ENCODE data around the gene AUNIP.

AUNIP gene

GRCh38 chr1:25833158-25833557, 26.1 kb downstream of the AUNIP start:
- no peak for DNase-seq

- no peak for DNase-seq
Observed at GRCh38 chr1:25832336-25833037, 26.8 kb downstream of the AUNIP start.

GRCh38 chr1:25831569-25832196, 27.6 kb downstream of the AUNIP start:
- DNase-seq = no peak

- no peak for DNase-seq
Observed at GRCh38 chr1:25829046-25829445, 30.2 kb downstream of the AUNIP start.

GRCh38 chr1:25828491-25828890, 30.8 kb downstream of the AUNIP start:
- DNase-seq = no peak

- no peak for DNase-seq
Observed at GRCh38 chr1:25826571-25826970, 32.7 kb downstream of the AUNIP start.

- DNase-seq = no peak
Observed at GRCh38 chr1:25825605-25826004, 33.7 kb downstream of the AUNIP start.

GRCh38 chr1:25821630-25822091, 37.6 kb downstream of the AUNIP start:
- no peak for DNase-seq

GRCh38 chr1:25821112-25821476, 38.2 kb downstream of the AUNIP start:
- no peak for DNase-seq

- peak in 8 of 58 donors; percentile 21 to 44 (median 38) for DNase-seq
Observed at GRCh38 chr1:25820247-25821111, 38.8 kb downstream of the AUNIP start.

GRCh38 chr1:25819491-25820246, 39.6 kb downstream of the AUNIP start, which contains the start of gene MTFR1L:
TSS of gene MTFR1L (plus strand) at chr1:25819954. CDS start at chr1:25823105, 3,151 bp downstream.
- peak in 57 of 58 donors; percentile 35 to 90 (median 81) for DNase-seq

- no peak for DNase-seq
Observed at GRCh38 chr1:25818569-25818968, 40.7 kb downstream of the AUNIP start.

- no peak for DNase-seq
Observed at GRCh38 chr1:25817840-25818501, 41.3 kb downstream of the AUNIP start.

GRCh38 chr1:25816112-25816718, 43.0 kb downstream of the AUNIP start:
- no peak for DNase-seq

- DNase-seq = no peak
Observed at GRCh38 chr1:25815208-25816111, 43.8 kb downstream of the AUNIP start.

GRCh38 chr1:25814549-25815087, 44.6 kb downstream of the AUNIP start:
- DNase-seq = no peak

GRCh38 chr1:25813734-25814471, 45.4 kb downstream of the AUNIP start:
- no peak for DNase-seq

Data from anterior cingulate cortex (tissue), 58 donors.